ENCODE measurements around the gene TBCA.

Gene TBCA, protein sequence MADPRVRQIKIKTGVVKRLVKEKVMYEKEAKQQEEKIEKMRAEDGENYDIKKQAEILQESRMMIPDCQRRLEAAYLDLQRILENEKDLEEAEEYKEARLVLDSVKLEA

DNA sequence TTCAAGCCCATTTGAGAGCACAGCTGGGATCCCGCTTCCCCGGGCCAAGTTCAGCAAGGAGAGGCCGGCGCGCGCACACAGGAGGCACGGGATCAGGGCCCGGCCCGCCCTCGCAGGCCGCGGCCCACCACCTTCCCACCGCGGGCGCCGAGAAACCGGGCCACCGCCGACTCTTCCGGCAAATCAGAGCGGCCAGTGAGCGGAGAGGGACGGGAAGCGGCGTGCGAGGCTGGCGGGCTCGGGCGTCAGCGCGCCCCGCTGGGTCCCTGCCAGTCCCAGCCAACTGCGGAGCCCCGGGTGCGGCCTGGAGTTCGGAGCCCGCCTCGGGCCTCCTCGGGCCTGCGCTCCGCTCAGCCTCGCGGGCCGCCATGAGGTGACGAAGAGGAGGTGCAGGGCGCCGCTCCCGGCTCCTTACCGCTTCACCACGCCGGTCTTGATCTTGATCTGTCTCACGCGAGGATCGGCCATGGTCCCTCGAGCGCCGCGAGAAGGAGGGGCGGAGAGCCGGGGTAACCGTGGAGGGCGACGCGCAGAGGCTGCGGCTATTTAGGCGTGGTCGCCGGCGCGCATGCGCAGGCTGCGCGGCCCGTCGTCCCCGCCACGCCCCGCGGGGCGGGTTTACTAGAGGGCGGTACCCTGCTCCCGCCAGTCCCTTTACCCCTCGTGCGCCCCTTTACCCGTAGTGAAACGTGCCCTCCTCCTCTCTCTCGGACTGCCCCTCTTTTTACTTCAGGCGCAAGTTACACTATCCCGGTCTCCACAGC lies at the start of gene TBCA:
Gene TBCA, minus strand, starts transcription at position 550 of the 764 bp plus-strand sequence. Its CDS starts 82 bp downstream, at position 468.
- DNase-seq (ENCODE audit: extremely low read depth in 1 of 2, low read depth in 1 of 2) = peak; percentile 73 to 89

DNA sequence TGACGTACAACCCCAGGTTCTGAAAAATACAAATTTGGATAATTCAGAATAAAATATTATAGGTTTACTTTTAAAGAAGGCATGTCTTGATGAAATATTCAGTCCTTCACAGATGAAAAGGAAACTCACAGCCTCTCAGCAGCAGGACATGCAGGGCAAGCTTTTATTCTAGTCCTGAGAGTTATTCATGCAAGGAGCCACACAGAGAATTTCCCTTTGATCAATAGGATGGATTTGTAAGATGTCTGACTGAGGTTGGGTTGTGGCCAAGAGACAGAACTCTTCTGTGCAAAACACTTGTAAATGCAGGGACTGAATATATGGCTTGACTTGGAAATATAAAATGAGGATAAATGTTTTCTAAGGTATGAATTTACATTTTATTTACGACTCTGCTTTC lies 48.8 kb upstream of the TBCA start:
- DNase-seq (ENCODE audit: extremely low read depth in 1 of 2, low read depth in 1 of 2) = no peak

DNA sequence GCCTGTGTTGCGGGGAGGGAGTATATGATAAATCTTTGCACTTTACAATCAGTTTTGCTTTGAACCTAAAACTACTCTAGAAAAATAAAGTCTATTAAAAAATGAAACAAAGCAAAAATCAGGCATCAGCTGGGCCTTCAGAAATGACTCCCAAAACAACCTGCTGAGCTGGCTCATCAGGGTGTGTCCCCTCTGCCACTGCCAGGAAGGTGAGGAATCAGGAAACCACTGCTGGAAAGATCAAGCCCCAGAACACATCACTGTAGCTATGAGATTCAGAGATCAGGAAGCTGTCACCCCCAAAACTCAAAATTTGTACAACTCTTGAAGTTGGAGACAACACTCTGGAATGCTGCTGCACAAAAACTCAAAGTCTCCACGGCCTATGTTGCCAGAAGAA lies 40.5 kb upstream of the TBCA start:
- DNase-seq (ENCODE audit: extremely low read depth in 1 of 2, low read depth in 1 of 2) = no peak

DNA sequence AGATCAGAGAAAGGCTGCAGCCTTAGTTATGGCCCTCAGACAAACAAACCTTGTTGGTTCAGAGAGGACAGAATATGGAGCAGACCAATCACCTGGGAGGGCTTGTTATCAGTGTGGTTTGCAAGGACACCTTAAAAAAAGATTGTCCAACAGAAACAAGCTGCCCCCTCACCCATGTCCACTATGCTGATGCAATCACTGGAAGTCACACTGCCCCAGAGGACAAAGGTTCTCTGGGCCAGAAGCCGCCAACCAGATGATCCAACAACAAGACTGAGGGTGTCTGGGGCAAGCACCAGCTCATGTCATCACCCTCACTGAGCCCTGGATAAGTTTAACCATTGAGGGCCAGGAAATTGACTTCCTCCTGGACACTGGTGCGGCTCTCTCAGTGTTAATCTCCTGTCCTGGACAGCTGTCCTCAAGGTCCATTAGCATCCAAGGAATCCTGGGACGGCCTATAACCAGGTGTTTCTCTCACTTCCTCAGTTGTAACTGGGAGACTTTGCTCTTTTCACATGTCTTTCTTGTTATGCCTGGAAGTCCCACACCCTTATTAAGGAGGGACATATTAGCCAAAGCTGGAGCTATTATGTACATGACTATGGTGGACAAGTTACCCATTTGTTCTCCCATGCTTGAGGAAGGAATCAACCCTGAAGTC lies 36.9 kb upstream of the TBCA start:
- no peak for DNase-seq (ENCODE audit: extremely low read depth in 1 of 2, low read depth in 1 of 2)

DNA sequence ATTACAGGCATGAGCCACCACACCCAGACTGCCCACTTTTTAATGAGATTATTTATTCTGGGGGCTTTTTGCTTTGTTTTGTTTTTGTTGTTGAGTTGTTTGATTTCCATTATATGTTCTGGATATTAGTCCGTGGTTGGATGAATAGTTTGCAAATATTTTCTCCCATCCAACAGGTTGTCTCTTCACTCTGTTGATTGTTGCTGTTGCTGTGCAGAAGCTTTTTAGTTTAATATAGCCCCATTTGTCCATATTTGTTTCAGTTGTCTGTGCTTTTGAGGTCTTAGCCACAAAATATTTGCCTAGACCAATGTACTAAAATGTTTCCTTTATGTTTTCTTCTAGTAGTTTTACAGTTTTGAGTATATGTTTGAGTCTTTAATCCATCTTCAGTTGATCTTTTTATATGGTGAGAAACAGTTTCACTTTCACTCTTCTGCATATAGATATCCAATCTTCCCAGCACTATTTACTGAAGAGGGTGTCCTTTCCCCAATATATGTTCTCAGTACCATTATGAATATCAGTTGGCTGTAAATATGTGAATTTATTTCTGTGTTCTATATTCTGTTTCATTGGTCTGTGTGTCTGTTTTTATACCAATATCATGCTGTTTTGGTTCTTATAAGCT lies 30.2 kb upstream of the TBCA start:
- DNase-seq (ENCODE audit: extremely low read depth in 1 of 2, low read depth in 1 of 2) = no peak

DNA sequence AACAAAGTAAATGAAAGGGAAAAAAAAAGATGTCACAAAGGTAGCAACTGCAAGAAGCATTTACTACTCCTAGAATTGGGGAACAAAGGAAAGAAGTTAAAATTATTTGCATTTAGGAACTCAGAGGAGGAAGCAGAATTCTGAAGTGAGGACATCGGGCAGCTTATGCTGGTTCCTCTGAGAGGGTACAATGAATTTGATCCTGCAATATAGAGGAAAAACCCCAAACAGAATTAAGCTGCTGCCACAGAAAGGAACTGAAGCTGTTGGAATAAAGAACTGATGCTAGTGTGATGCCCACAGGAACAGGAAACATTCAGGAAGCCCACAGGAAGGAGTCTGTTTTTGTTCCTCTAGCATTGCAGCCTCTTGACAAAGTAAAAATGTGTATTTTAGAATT lies 22.3 kb upstream of the TBCA start:
- DNase-seq (ENCODE audit: extremely low read depth in 1 of 2, low read depth in 1 of 2) = no peak

DNA sequence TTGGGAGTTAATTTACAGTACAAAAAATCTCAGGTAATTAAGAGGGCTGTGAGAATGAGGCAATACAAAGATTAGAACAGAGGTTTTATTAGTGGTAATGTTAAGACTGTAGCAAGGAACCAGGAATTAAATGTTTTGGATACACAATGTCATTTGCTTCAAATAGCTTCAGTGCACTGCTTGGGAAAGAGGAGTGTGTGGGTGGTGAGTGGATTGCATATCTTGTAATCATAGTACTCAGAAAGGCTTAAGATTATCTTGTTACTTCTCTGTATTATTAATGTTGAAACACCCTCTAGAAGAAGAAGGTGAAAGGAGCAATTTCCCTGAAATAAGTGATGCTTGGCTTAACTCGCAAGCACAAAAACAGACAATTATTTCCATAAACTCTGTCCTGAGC lies 21.0 kb upstream of the TBCA start:
- no peak for DNase-seq (ENCODE audit: extremely low read depth in 1 of 2, low read depth in 1 of 2)

DNA sequence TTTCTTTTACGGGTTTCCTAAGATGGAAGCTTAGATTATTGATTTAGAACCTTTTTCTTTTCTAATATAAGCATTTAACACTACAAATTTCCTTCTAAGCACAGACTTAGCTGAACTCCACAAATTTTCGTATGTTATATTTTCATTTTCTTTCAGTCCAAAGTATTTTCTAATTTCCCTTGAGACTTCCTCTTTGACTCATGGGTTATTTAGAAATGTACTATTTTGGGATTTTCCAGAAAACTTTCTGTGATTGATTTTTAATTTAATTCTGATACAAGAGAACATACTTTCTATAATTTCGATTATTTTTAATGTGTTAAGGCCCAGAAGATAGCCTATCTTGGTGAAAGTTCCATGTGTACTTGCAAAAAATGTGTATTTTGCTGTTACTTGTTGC lies 19.7 kb upstream of the TBCA start:
- no peak for DNase-seq (ENCODE audit: extremely low read depth in 1 of 2, low read depth in 1 of 2)

DNA sequence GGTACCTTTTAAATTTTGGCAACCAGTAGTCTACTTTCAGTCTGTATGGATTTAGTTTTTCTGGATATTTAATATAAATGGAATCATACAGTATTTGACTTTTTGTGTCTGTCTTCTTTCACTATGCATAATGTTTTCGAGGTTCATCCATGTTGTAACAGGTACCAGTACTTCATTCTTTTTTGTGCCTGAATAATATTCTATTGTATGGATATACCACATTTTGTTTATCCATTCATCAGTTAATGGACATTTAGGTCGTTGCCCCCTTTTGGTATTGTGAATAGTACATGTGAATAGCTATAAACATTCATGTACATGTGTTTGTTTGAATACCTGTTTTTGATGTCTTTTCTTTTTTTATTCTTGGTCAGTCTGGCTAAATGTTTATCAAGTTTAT lies 19.1 kb upstream of the TBCA start:
- DNase-seq (ENCODE audit: extremely low read depth in 1 of 2, low read depth in 1 of 2) = no peak

DNA sequence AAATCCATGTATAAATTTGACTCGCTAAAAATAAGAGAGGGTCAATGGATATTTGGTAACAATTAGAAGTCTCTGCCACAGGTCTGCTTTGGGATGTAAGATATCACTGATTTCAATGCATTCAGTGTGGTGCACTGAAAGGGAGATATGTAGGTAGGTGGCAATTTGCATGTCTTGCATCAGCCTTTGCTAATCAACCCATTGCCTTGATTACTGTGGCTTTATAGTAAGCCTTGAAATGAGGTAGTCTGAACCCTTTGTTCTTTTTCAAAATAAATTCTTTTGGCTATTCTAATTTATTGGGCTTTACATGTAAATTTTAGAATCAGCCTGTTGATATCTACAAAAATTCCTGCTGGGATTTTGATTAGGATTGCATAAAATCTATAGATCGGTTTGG lies 15.8 kb upstream of the TBCA start:
- no peak for DNase-seq (ENCODE audit: extremely low read depth in 1 of 2, low read depth in 1 of 2)

DNA sequence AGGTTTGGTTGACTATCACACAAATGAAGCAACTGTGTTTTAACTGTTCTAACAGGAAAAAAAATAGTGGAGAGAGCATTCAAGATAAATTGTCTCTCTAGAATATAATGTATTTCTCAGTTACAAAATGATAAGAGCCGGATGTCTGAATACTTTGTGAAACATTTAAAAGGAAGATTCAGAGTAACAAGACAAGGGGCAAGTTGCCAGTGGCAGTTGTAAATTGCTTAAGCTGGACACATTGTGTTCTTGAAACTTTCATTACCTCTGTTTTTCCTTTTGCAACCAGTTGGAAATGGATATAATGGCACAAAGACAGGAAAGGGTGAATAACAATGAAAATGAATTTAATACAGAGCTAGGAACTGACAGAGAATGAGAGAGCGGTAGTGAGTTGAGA lies 15.2 kb upstream of the TBCA start:
- no peak for DNase-seq (ENCODE audit: extremely low read depth in 1 of 2, low read depth in 1 of 2)

DNA sequence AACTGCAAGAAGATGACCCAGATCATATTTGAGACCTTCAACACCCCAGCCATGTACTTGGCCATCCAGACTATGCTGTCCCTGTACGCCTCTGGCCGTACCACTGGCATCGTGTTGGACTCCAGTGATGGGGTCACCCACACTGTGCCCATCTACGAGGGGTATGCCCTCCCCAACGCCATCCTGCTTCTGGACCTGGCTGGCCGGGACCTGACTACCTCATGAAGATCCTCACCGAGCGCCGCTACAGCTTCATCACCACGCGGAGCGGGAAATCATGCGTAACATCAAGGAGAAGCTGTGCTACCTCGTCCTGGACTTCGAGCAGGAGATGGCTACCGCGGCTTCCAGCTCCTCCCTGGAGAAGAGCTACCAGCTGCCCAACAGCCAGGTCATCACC lies 9.1 kb upstream of the TBCA start:
- DNase-seq (ENCODE audit: extremely low read depth in 1 of 2, low read depth in 1 of 2) = no peak

DNA sequence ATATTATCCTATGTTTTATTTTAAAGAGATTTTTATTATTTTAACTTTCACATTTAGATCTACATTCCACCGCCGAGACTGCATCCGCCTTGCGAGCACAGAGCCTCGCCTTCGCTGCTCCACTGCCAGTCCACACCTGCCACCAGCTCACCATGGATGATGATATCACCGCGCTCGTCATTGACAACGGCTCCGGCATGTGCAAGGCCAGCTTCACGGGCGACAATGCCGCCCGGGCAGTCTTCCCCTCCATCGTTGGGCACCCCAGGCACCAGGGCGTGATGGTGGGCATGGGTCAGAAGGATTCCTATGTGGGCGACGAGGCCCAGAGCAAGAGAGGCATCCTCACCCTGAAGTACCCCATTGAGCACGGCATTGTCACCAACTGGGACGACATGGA lies 8.6 kb upstream of the TBCA start:
- no peak for DNase-seq (ENCODE audit: extremely low read depth in 1 of 2, low read depth in 1 of 2)

DNA sequence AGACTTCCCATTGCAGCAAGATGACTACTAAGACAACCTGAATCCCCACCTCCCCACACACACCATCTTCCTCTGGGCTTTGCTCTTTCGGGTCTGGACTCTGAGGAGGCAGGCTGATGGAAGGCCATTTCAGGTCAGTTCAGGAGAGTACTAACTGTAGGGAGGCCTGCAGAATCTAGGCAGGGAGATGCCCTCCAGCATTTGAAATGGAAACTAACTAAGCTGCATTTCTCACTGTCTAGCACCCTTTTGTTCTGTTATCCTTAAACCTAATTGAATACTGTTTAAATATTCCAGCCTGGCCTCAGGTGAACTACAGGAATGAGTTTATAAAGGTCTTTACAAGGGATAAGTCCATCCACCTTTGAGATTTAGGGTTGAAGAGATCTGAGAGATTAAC lies 4.9 kb upstream of the TBCA start:
- no peak for DNase-seq (ENCODE audit: extremely low read depth in 1 of 2, low read depth in 1 of 2)

DNA sequence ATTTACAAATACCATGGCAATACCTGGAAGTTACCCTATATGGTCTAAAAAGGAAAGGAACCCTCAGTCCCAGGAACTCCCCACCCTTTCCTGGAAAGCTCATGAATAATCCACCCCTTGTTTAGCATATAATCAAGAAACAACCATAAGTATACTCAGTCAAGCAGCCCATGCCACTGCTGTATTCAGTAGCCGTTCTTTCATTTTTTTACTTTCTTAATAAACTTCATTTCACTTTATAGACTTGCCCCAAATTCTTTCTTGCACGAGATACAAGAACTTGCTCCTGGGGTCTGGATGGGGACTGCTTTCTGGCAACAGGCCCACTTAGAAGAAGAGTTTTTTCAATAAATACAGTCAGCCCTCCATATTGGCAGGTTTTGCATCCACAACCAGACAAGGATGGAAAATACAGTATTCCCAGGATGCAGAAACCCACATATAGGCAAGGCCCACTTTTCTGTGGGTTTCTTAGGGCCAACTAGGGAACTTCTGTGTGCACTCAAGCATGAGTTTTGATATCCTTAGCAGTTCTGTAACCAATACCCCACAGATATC lies 2.8 kb upstream of the TBCA start:
- DNase-seq (ENCODE audit: extremely low read depth in 1 of 2, low read depth in 1 of 2) = no peak

DNA sequence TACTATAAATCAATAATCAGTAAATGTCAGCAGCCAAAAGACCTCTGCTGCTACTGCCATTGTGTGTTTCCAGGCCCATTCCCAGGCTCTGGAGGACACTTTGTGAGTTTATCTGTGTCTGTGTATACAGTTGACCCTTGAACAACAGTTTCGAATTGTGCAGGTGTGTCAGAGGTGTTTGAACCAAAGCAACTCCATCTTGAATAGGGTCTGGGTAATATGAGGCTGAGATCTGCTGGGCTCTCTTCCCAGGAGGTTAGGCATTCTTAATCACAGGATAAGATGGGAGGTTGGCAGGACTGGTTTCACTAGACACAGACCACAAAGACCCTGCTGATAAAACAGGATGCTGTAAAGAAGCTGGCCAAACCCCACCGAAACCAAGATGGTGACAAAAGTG lies 2.3 kb upstream of the TBCA start:
- DNase-seq (ENCODE audit: extremely low read depth in 1 of 2, low read depth in 1 of 2) = no peak

DNA sequence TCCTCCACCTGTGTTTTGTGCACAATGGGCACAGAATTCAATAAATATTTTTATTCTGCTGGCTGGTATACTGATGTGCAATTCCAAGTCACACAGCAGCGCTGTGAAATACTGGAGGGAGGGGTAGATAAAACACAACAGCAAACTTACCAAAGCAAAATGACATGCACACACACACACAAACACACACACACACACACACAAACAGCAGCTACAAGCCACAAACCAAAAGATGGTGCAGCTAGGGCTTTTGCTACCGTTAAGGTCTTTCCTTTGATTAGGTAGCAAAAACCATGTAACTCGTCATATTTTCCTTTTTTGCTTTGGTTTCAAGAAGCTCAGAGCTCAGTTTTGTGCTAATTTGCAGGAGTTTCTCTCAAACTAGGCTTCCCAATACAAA lies 1.8 kb upstream of the TBCA start:
- DNase-seq (ENCODE audit: extremely low read depth in 1 of 2, low read depth in 1 of 2) = no peak

DNA sequence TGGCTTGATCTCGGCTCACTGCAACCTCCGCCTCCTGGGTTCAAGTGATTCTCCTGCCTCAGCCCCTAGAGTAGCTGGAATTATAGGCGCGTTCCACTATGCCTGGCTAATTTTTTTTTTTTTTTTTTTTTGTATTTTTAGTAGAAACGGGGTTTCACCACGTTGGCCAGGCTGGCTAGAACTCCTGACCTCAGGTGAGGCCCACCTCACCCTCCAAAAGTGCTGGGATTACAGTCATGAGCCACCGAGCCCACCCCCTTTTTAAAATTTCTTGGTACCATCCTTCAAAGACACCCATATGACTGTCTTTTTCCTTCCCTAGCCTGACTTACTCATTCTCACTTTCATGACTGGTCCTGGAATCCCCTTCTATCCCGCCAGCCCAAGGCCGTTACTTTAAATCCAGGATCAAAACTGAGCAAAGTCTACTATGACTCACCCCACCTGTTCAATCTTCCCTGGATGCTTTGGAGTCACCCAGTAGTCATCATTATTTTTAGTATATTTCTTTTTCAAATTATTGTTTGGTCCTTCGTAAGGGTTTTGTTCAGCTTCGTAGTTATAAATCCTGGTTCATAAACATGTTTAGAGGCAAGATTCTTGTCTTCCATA lies 1.2 kb upstream of the TBCA start:
- no peak for DNase-seq (ENCODE audit: extremely low read depth in 1 of 2, low read depth in 1 of 2)

DNA sequence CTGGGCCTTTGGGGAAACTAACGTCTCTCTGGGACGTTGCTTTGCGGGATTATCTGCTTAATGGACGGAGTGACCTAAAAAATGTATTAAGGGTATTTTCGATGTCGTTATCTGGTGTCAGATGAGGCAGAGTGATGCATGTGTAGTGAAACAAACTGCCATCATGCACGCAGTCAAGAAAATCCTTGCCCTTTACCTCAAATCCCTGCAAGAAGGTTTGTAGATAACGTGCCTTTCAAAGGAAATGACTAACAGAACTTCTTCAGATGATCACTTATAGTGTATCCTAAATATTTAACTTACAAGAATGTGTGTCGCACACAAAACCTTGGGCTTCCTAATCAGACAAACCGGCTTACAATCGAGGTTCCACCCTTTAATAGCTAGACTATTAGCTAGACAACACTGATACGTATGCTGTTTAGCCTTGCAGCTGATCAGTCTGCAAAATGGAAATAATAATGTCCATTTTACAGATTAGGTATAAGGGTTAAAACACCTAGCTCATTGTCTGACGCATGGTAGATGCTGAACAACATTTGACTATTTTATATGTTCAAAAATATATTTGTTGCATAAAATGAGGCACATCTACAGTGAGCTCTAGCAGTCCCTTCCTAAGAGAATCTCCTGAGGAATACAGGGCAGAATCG lies 541 bp upstream of the TBCA start:
- no peak for DNase-seq (ENCODE audit: extremely low read depth in 1 of 2, low read depth in 1 of 2)

DNA sequence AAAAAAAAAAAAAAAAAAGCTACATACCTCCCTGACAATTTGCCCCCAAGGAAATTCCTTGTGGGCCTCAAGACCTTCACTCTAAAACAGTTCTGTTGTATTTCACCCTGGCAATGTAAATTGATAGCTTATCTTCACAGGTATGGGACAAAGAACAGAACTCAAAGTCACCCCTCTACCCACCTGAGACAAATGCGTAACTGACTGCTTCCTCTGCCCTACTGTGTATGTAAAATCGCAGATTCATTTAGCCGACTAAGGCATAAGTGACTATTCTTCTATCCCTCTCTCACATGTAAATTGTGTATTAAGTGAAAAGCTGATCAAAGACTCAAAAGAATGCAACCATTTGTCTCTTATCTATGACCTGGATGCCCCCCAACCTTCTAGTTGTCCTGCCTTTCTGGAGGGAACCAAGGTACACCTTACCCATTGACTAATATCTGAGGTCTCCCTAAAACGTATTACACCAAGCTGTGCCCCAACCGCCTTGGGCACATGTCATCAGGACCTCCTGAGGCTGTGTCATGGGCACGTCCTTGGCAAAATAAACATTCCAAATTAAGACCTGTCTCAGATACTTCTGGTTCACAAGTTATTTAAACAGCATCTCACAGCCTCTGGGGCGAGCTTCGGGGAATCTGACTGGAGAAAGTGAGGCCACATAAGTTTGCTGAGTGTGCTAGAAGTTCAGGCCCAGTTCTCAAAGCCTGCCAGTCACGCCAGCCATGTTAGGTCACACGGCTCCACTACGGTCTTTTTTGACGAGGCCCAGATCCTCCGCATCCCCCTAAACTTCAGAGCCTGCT lies 954 bp downstream of the TBCA start:
- DNase-seq (ENCODE audit: extremely low read depth in 1 of 2, low read depth in 1 of 2) = no peak
